HG03175 (cell line): ENCODE data around the gene FMN1.

ENCODE experiments used
- ATAC-seq: cut with Tn5 transposase; IDR thresholded peaks from one replicate; pipeline ENCODE4 v1.9.1; 2021; ENCODE audit warnings: mild to moderate bottlenecking, moderate library complexity; ENCODE audit not compliant: unreplicated experiment

FMN1 gene

DNA sequence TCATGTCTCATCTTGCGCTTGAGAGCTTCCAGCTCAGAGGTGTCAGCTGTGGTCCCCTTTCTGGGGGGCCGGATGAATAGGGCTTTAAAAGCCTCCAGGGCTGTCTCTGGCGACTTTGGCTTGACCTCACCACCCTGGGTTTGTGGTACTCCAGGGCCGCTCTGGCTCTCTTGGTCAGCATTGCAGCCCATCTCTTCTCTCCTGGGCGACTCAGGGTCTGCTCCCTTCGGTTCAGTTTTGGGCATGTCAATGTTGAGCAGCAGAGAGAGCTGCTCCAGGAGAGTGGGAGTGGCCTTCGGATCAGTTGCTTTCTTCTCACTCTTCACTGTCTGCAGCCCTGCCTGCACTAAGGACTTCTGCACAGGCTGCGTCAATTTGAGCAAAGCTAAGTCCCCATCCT, 127.9 kb downstream of the FMN1 start:
- ATAC-seq, result no peak

- no peak for ATAC-seq
Measured at GRCh38 chr15:33064878-33065277, 129.6 kb downstream of the FMN1 start.

GRCh38 chr15:33059184-33059583, 135.3 kb downstream of the FMN1 start:
- ATAC-seq, result no peak

- ATAC-seq, result no peak
Measured at GRCh38 chr15:33057845-33058244, 136.7 kb downstream of the FMN1 start.

DNA sequence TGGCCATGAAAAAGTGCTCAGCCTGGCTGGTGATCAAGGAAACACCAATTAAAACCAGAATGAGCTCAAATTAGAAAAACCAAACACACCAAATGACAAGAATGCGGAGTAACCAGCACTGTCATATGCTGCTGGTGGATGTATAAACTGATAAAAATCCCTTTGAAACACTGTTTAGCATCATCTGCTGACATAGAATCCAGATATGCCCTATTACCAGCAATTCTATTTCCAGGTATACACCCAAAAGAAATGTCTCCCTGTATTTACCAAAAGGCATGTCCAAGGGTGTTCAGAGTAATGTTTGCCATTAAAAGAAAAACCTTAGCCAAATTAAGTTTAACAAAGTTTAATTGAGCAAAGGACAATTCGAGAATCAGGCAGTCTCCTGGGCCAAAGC, 138.6 kb downstream of the FMN1 start:
- no peak for ATAC-seq

GRCh38 chr15:33051528-33051927, 143.0 kb downstream of the FMN1 start:
- ATAC-seq, result no peak

GRCh38 chr15:33048255-33048654, 146.3 kb downstream of the FMN1 start:
- no peak for ATAC-seq

- no peak for ATAC-seq
Measured at GRCh38 chr15:33047077-33047476, 147.4 kb downstream of the FMN1 start.

- ATAC-seq, result no peak
Measured at GRCh38 chr15:33046329-33046728, 148.2 kb downstream of the FMN1 start.

GRCh38 chr15:33045066-33045810, 149.3 kb downstream of the FMN1 start:
- no peak for ATAC-seq

- ATAC-seq, result no peak
Measured at GRCh38 chr15:33044598-33044997, 149.9 kb downstream of the FMN1 start.

- ATAC-seq, result no peak
Measured at GRCh38 chr15:33043636-33044035, 150.9 kb downstream of the FMN1 start.

DNA sequence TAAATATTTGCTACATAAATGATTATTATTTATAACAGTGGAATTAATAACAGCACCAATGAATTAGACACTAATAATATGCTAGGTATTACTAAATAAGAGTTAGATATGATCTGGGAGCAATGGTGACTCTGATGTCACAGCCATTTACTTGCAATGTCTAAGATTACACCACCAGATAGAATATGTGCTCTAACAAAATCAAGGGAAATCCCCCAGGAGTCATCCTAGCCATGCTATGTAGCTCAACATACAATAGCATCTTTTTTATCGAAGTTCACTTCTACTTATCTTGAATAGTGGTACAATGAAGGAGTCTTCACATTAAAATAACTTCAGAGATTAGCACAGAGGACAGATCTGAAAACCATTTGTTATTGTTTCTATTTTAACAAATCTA, 154.0 kb downstream of the FMN1 start:
- no peak for ATAC-seq

DNA sequence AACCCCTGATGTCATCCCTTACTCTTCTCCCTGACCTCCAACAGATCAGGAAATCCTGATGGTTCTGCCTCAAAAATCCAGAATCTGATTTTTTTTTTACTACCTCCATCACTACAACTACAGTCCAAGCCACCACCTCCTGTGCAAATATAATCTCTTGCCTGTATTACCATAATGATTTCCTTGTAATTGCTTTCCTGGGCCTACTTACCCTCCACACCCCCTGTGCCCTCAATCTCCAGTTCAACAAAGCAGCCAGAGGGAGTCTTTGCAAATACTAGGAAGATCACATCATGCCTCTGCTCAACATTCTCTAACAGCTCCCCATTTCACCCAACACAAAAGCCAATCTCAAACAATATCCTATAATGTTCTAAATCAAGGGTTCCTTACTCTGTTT, 159.9 kb downstream of the FMN1 start:
- ATAC-seq, result no peak

DNA sequence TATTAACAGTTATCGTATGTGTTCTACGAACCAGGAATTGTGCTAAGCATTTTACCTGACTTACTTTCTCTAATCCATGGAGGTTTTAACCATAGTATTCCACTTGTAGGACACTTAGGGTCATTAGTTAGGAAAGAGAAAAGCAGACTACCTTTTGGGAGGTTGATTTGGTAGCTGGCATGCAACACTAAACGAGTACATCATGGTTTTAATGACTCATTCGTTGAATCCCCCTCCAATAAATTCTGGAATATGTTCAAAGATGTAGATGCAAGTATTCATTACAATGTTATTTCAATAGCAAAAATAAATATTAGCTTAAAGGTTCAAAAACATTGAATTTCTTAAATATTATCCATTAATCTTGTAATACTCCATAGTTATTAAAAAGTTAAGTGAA, 162.5 kb downstream of the FMN1 start:
- ATAC-seq, result no peak

DNA sequence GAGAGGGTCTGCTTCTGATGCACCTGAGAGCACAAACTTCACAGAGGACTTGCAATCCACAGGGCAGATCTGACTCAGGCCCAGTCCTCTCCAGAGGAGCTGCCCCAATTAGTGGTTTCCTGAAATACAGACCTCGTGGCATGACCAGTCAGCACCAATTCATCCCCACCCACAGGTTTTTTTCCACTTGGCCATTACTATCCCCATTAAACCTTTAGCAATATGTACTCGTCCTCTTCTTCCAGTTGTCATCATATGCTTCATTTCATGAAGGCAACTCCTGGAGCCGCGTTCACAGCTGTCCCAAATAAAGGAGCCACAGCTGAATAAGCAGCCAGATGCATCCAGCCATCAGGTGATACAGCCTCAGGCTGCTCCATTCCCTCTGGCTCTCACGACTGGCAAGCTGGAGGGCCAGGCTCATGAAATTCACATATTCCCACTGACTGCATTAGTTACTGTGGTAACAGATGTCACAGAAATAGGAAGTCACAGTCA, 163.1 kb downstream of the FMN1 start:
- ATAC-seq, result no peak

DNA sequence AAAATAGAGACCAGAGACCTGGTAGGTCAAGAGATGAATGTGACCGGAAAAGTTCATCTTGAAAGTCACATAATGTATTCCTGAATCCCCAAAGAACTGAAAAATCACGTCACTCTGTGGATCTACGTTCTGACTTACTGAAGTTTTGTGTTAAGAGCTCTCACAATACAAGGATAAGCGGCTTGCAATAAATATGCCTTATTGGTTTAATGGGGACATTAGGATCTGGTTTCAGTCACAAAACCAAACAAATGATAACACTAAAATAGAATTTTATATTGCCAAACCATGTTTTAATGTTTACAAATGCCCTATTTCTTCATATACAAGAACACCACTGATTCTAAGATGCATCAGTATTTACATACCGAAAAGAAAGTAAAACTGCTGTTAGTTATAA, 164.2 kb downstream of the FMN1 start:
- ATAC-seq, result no peak

GRCh38 chr15:33029109-33029652, 165.3 kb downstream of the FMN1 start:
- no peak for ATAC-seq

- no peak for ATAC-seq
Measured at GRCh38 chr15:33028495-33028894, 166.0 kb downstream of the FMN1 start.

GRCh38 chr15:33027306-33028035, 167.0 kb downstream of the FMN1 start:
- no peak for ATAC-seq

GRCh38 chr15:33026614-33027013, 167.9 kb downstream of the FMN1 start:
- ATAC-seq, result no peak

DNA sequence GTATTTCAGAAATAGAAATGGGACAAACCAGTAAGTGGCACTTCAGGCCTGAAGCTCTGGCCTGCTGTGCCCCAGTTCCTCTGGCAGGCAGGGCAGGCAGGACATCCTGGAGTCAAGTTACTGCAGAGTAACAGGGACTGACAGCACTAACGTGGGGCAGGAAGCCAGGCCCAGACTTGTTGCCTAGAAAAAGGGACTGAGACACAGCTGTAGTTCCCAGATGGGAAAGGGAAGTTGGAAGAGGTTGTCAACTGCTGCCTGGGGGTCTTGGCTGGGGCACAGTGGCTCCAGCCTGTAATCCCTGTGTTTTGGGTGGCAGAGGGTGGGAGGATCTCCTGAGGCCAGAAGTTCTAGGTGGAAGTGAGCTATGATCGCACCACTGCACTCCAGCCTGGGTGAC, 171.9 kb downstream of the FMN1 start:
- no peak for ATAC-seq
